SK-N-SH (cell line): ENCODE data around the gene MTMR12.

Experiments
- CTCF ChIP-seq: fragments of 200-600 bp; sonication (generic); IDR thresholded peaks from 2 replicates; pipeline ENCODE4 v1.6.1; 2017; ENCODE audit warnings: antibody characterized with exemption, mild to moderate bottlenecking, moderate library complexity
- EP300 ChIP-seq, 2 experiments: IDR thresholded peaks; 2 replicates each; pipeline versions ENCODE4 v1.4.0 to v1.6.1; 2012; ENCODE audit warnings: borderline replicate concordance in 1 of 2, low read depth in 1 of 2, low read length in 1 of 2
- EZH2phosphoT487 ChIP-seq: fragments of 200-600 bp; sonication (generic); IDR thresholded peaks from 2 replicates; pipeline ENCODE4 v1.6.1; 2017; ENCODE audit warnings: low read depth, mixed run types, mild to moderate bottlenecking, antibody characterized with exemption, moderate library complexity, borderline replicate concordance
- FOXM1 ChIP-seq: IDR thresholded peaks from 2 replicates; pipeline ENCODE4 v1.4.0; 2012; ENCODE audit warnings: low read depth, mild to moderate bottlenecking
- MEF2A ChIP-seq: IDR thresholded peaks from 2 replicates; pipeline ENCODE4 v1.4.0; 2012; ENCODE audit warnings: low read depth, borderline replicate concordance
- NFIC ChIP-seq: IDR thresholded peaks from 2 replicates; pipeline ENCODE4 v1.4.0; 2012; ENCODE audit warnings: borderline replicate concordance
- REST ChIP-seq: IDR thresholded peaks from 2 replicates; pipeline ENCODE4 v1.6.1; 2012; ENCODE audit warnings: mild to moderate bottlenecking, low read depth, low read length, moderate library complexity
- RFX5 ChIP-seq: IDR thresholded peaks from 2 replicates; pipeline ENCODE4 v1.6.1; 2012; ENCODE audit warnings: mild to moderate bottlenecking, improper control_type of control experiment, low read length
- TEAD4 ChIP-seq: IDR thresholded peaks from 2 replicates; pipeline ENCODE4 v1.4.0; 2012; ENCODE audit warnings: mild to moderate bottlenecking, borderline replicate concordance; ENCODE audit not compliant: insufficient read depth
- USF2 ChIP-seq: fragments of 150-350 bp; IDR thresholded peaks from 2 replicates; pipeline ENCODE4 v1.6.1; 2017; ENCODE audit warnings: antibody characterized with exemption, low read length, low read depth, borderline replicate concordance
- YY1 ChIP-seq: IDR thresholded peaks from 2 replicates; pipeline ENCODE4 v1.4.0; 2012; ENCODE audit warnings: low read depth, mild to moderate bottlenecking

GRCh38 chr5:32270178-32270577 lies 42.6 kb downstream of the MTMR12 start:
- TF ChIP-seq CTCF (no peak), EZH2phosphoT487 (no peak), MEF2A (no peak), REST (no peak), EP300 (IDR thresholded peaks at IDR 0.05; ENCODE audit: borderline replicate concordance in 1 of 2, low read depth in 1 of 2, low read length in 1 of 2) (no peak), YY1 (no peak), USF2 (no peak), TEAD4 (no peak), RFX5 (no peak), NFIC (no peak), FOXM1 (no peak)
